H9 (cell line): ENCODE data around the gene ETV2. TPM values are rescaled to one million over a fixed set of nuclear protein-coding genes. Genes with fewer than 3 reads are reported as not detected.

Experiments used
- DNase-seq: peaks from one replicate; pipeline ENCODE4 v3.0.0-alpha.2; 2017
- H2AFZ ChIP-seq: one replicate; pipeline ENCODE4 v1.6.1; 2013; ENCODE audit warnings: mild to moderate bottlenecking, low read length, control low read depth, moderate library complexity
- H2AK5ac ChIP-seq: 2 replicates; pipeline ENCODE4 v1.6.1; 2013; ENCODE audit warnings: low read length, control low read depth, mixed read lengths; ENCODE audit not compliant: insufficient read length
- H2BK120ac ChIP-seq: one replicate; pipeline ENCODE4 v1.6.1; 2013; ENCODE audit warnings: low read depth, mild to moderate bottlenecking, low read length, control low read depth, inconsistent platforms; ENCODE audit not compliant: poor library complexity, severe bottlenecking
- H2BK12ac ChIP-seq: 2 replicates; pipeline ENCODE4 v1.6.1; 2013; ENCODE audit warnings: low read length, control low read depth, mixed read lengths, low read depth; ENCODE audit not compliant: insufficient read length
- H2BK15ac ChIP-seq: 2 replicates; pipeline ENCODE4 v1.6.1; 2013; ENCODE audit warnings: low read depth, low read length, control low read depth
- H2BK20ac ChIP-seq: one replicate; pipeline ENCODE4 v1.6.1; 2013; ENCODE audit warnings: low read depth, mild to moderate bottlenecking, low read length, control low read depth, inconsistent platforms; ENCODE audit not compliant: poor library complexity, severe bottlenecking
- H2BK5ac ChIP-seq: 2 replicates; pipeline ENCODE4 v1.6.1; 2013; ENCODE audit warnings: low read length, control low read depth, mixed read lengths; ENCODE audit not compliant: insufficient read length
- H3K14ac ChIP-seq: 2 replicates; pipeline ENCODE4 v1.6.1; 2013; ENCODE audit warnings: low read length, control low read depth; ENCODE audit not compliant: insufficient read depth
- H3K18ac ChIP-seq: 2 replicates; pipeline ENCODE4 v1.6.1; 2013; ENCODE audit warnings: low read depth, mild to moderate bottlenecking, mixed read lengths, low read length, control low read depth; ENCODE audit not compliant: insufficient read length
- H3K23ac ChIP-seq: 2 replicates; pipeline ENCODE4 v1.6.1; 2013; ENCODE audit warnings: low read length, control low read depth, mixed read lengths, low read depth; ENCODE audit not compliant: insufficient read length
- H3K23me2 ChIP-seq: 2 replicates; pipeline ENCODE4 v1.6.1; 2013; ENCODE audit warnings: low read depth, mild to moderate bottlenecking, mixed read lengths, low read length, control low read depth; ENCODE audit not compliant: insufficient read length, poor library complexity, severe bottlenecking
- H3K27ac ChIP-seq: 2 replicates; pipeline ENCODE4 v1.5.1; 2013; ENCODE audit warnings: low read length, control low read depth, mixed read lengths, low read depth; ENCODE audit not compliant: insufficient read length
- H3K27me3 ChIP-seq: 2 replicates; pipeline ENCODE4 v1.6.1; 2013; ENCODE audit warnings: low read length, control low read depth, inconsistent platforms; ENCODE audit not compliant: insufficient read depth
- H3K4ac ChIP-seq: 2 replicates; pipeline ENCODE4 v1.6.1; 2013; ENCODE audit warnings: low read depth, mild to moderate bottlenecking, control low read depth, inconsistent platforms, low read length, moderate library complexity
- H3K4me1 ChIP-seq: 2 replicates; pipeline ENCODE4 v1.6.1; 2013; ENCODE audit warnings: low read length, control low read depth, inconsistent platforms; ENCODE audit not compliant: insufficient read depth
- H3K4me2 ChIP-seq: 2 replicates; pipeline ENCODE4 v1.6.1; 2013; ENCODE audit warnings: low read length, control low read depth, mixed read lengths; ENCODE audit not compliant: insufficient read length, insufficient read depth
- H3K56ac ChIP-seq: 2 replicates; pipeline ENCODE4 v1.6.1; 2013; ENCODE audit warnings: low read depth, mild to moderate bottlenecking, mixed read lengths, low read length, control low read depth; ENCODE audit not compliant: insufficient read length
- H3K79me1 ChIP-seq: 2 replicates; pipeline ENCODE4 v1.6.1; 2013; ENCODE audit warnings: low read depth, mild to moderate bottlenecking, moderate library complexity, low read length, control low read depth, inconsistent platforms; ENCODE audit not compliant: insufficient read depth, poor library complexity, severe bottlenecking
- H3K79me2 ChIP-seq: 2 replicates; pipeline ENCODE4 v1.6.1; 2013; ENCODE audit warnings: low read length, control low read depth, inconsistent platforms; ENCODE audit not compliant: insufficient read depth
- H3K9ac ChIP-seq: 2 replicates; pipeline ENCODE4 v1.6.1; 2013; ENCODE audit warnings: low read length, control low read depth, mixed read lengths; ENCODE audit not compliant: insufficient read length; ENCODE audit errors: extremely low read depth
- H3K9me3 ChIP-seq: one replicate; pipeline ENCODE4 v1.6.1; 2013; ENCODE audit warnings: low read depth, low read length, inconsistent platforms; ENCODE audit not compliant: control insufficient read depth
- H3T11ph ChIP-seq: one replicate; pipeline ENCODE4 v1.6.1; 2013; ENCODE audit warnings: mild to moderate bottlenecking, low read length, control low read depth, inconsistent platforms
- H4K20me1 ChIP-seq: one replicate; pipeline ENCODE4 v1.6.1; 2013; ENCODE audit not compliant: control insufficient read depth, insufficient read length, insufficient read depth
- H4K5ac ChIP-seq: 2 replicates; pipeline ENCODE4 v1.6.1; 2013; ENCODE audit warnings: low read depth, mild to moderate bottlenecking, mixed read lengths, low read length, control low read depth; ENCODE audit not compliant: insufficient read length
- H4K8ac ChIP-seq: replicated peaks from 2 replicates; pipeline ENCODE4 v1.6.1; 2013; ENCODE audit warnings: low read length, control low read depth, mixed read lengths, low read depth; ENCODE audit not compliant: insufficient read length
- H4K91ac ChIP-seq: 2 replicates; pipeline ENCODE4 v1.6.1; 2013; ENCODE audit warnings: low read depth, mild to moderate bottlenecking, moderate library complexity, mixed read lengths, low read length, control low read depth; ENCODE audit not compliant: insufficient read length
- H3K27ac Mint-ChIP-seq, 3 experiments: 2 replicates in 2 of 3; 3 replicates in 1 of 3; pipeline ENCODE4 v1.8.0; 2020 to 2021; ENCODE audit warnings: mixed read lengths in 3 of 3, mild to moderate bottlenecking in 1 of 3, moderate library complexity in 1 of 3
- H3K27me3 Mint-ChIP-seq: 2 replicates; pipeline ENCODE4 v1.8.0; 2021; ENCODE audit warnings: low read depth, mild to moderate bottlenecking, moderate library complexity, mixed read lengths
- H3K36me3 Mint-ChIP-seq, 3 experiments: 2 replicates in 2 of 3; 3 replicates in 1 of 3; pipeline ENCODE4 v1.8.0; 2020 to 2021; ENCODE audit warnings: low read depth in 3 of 3, mixed read lengths in 3 of 3; ENCODE audit not compliant: insufficient read depth in 1 of 3
- H3K4me1 Mint-ChIP-seq, 2 experiments: 2 replicates each; pipeline ENCODE4 v1.8.0; 2020; ENCODE audit warnings: mixed read lengths in 2 of 2
- H3K4me3 Mint-ChIP-seq, 2 experiments: 2 replicates in 1 of 2; 3 replicates in 1 of 2; pipeline ENCODE4 v1.8.0; 2020 to 2021; ENCODE audit warnings: mild to moderate bottlenecking in 2 of 2, mixed read lengths in 2 of 2, moderate library complexity in 1 of 2
- H3K9me3 Mint-ChIP-seq, 2 experiments: 2 replicates in 1 of 2; 3 replicates in 1 of 2; pipeline ENCODE4 v1.8.0; 2020; ENCODE audit warnings: mild to moderate bottlenecking in 2 of 2, mixed read lengths in 2 of 2, moderate library complexity in 1 of 2
- WGBS: extraction: QIAGEN DNeasy Blood & Tissue Kit; methylation state at CpG from one replicate; pipeline ENCODE4 v1.1.7; 2013; ENCODE audit warnings: missing lambda C conversion rate, low lambda C conversion rate, mixed read lengths; ENCODE audit not compliant: insufficient read length; ENCODE audit errors: extremely low coverage; 5-methylcytosine and 5-hydroxymethylcytosine counted together
- total RNA-seq: library from RNA; stranded (reverse); gene quantifications from 2 replicates; pipeline ENCODE4 v1.2.1, GENCODE V29; 2021
- TF ChIP-seq, protein P1 (sequence below): fragments of 200-600 bp; sonication (generic); conservative IDR thresholded peaks from 3 replicates; pipeline ENCODE4 v1.8.0; 2021; ENCODE audit warnings: antibody characterized with exemption, mild to moderate bottlenecking

ETV2 gene
- total RNA-seq, 1 experiment from 2014 or later: 1.9 TPM

DNA sequence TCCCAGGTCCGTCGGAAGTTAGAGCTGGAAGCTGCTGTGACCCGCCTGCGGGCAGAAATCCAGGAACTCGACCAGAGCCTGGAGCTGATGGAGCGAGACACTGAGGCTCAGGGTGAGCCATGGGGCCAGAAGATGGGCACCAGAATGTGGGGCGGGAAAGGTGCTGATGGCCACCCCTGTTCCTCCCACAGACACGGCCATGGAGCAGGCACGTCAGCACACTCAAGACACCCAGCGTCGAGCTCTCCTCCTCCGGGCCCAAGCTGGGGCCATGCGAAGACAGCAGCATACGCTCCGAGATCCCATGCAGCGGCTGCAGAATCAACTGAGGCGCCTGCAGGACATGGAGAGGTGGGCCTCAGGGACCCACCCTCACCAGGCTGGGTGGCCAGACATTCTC lies 26.5 kb upstream of the ETV2 start:
- Histone ChIP-seq H3K23ac (no peak overlapping the region), H3K9me3 (no peaks in the 10 kb centered on the region), H4K5ac (no peak overlapping the region), H3K9ac (no peak overlapping the region), H3K4me1 (no peaks in the 10 kb centered on the region), H3K27ac (no peak overlapping the region), H3K4ac (no peak overlapping the region), H4K8ac (no peak overlapping the region), H3K56ac (no peak overlapping the region), H2BK15ac (no peak overlapping the region), H3K79me2 (no peaks in the 10 kb centered on the region), H3K4me2 (no peak overlapping the region), H3K18ac (no peak overlapping the region), H3K14ac (no peak overlapping the region), H2BK20ac (no peak overlapping the region), H2BK12ac (no peak overlapping the region), H2AFZ (no peak overlapping the region), H3K23me2 (peaks cover 5% of the 10 kb centered on the region), H4K91ac (no peak overlapping the region), H3T11ph (no peak overlapping the region), H2BK120ac (no peak overlapping the region), H2BK5ac (no peak overlapping the region), H2AK5ac (no peak overlapping the region), H3K79me1 (no peaks in the 10 kb centered on the region), H4K20me1 (no peaks in the 10 kb centered on the region), H3K27me3 (no peaks in the 10 kb centered on the region)
- Mint-ChIP-seq H3K4me3 (no peak overlapping the region), H3K4me1 (no peaks in the 10 kb centered on the region), H3K27ac (no peak overlapping the region), H3K9me3 (no peaks in the 10 kb centered on the region), H3K36me3 (peaks cover 4 to 33% (median 25%) of the 10 kb centered on the region in 3 experiments; a peak in 6 of 7 replicates), H3K27me3 (peaks cover 14% of the 10 kb centered on the region)
- TF ChIP-seq, protein P1, sequence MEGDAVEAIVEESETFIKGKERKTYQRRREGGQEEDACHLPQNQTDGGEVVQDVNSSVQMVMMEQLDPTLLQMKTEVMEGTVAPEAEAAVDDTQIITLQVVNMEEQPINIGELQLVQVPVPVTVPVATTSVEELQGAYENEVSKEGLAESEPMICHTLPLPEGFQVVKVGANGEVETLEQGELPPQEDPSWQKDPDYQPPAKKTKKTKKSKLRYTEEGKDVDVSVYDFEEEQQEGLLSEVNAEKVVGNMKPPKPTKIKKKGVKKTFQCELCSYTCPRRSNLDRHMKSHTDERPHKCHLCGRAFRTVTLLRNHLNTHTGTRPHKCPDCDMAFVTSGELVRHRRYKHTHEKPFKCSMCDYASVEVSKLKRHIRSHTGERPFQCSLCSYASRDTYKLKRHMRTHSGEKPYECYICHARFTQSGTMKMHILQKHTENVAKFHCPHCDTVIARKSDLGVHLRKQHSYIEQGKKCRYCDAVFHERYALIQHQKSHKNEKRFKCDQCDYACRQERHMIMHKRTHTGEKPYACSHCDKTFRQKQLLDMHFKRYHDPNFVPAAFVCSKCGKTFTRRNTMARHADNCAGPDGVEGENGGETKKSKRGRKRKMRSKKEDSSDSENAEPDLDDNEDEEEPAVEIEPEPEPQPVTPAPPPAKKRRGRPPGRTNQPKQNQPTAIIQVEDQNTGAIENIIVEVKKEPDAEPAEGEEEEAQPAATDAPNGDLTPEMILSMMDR: no peak
- DNase-seq: no peak
- no CpG with 5 or more reads among the region's 17 CpGs for WGBS
